HG03045 (cell line): Measurements from ENCODE around the gene EPB41.

Experiments
- ATAC-seq: cut with Tn5 transposase; IDR thresholded peaks from one replicate; pipeline ENCODE4 v1.9.1; 2021; ENCODE audit warnings: mild to moderate bottlenecking, moderate library complexity; ENCODE audit not compliant: unreplicated experiment

The EPB41 gene

DNA sequence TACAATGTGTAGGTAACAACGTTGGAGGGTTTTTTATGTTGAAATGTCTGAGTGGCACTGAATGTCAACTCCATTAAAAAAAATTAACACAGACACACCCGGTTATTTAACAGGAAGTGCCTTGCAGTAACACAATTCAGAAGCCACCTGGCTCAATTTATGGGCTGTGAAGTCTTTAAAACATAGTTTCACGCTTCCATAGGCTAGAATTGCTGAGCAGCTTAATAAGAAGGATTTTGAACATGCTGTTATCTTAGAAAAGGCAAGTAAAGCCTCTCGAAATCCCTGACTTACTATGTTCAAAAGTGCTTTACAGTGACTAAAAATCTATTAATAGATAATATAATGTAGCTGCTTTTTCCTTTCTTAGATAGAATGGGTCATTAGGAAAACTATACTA, 247.7 kb downstream of the EPB41 start:
- ATAC-seq: no peak

DNA sequence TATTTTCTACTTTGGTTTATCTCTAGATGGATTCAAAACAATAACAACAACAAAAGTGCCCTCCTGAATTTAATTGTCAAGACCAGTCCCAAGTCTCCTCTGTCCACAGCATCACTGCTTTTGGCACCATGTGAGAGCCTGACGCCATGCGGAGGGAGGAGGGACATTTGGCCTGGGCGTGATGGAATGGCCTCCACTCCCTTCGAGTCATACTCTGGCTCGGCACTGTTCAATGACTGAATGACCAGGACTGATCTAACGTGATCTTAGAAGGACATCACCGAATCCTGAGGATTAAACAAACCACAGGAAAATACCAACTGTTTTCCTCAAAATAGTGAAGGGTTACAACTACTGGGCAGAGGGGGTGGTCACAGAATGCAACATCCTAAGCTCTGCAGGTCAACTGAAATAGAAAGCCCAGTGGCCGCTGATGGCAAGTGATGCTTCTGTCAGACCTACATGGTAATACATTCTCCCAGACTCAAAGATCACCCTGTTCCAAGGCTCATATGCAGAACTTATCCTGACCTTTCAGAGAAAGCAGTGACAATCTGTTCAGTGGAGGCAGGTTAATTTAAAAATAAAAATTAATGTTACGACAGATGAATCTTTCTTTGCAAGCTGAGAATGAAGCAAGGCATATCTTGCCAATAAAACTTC, 248.2 kb downstream of the EPB41 start:
- no peak for ATAC-seq

- no peak for ATAC-seq
Observed at GRCh38 chr1:29164588-29164987, 250.2 kb downstream of the EPB41 start.

- ATAC-seq: no peak
Observed at GRCh38 chr1:29166291-29166878, 252.0 kb downstream of the EPB41 start.

GRCh38 chr1:29167904-29168303, 253.5 kb downstream of the EPB41 start:
- ATAC-seq: no peak
